NCI-H524 treated with DMSO at 0.1 percent for 48 hours (cell line): Measurements from ENCODE around the gene SNAP91.
"Not testable (repeated sequence)": the region's sequence is repeated elsewhere in the genome, so short reads cannot be mapped to it uniquely, and the experiment has no call there.

Experiments used
- DNase-seq: peaks from one replicate; lab custom pipeline; 2025; lab: John Stamatoyannopoulos, UW

The SNAP91 gene

GRCh38 chr6:83615025-83615999 lies 93.6 kb downstream of the SNAP91 start:
- no peak for DNase-seq

GRCh38 chr6:83613378-83613777 lies 95.5 kb downstream of the SNAP91 start:
- DNase-seq = no peak

GRCh38 chr6:83609248-83609647 lies 99.7 kb downstream of the SNAP91 start:
- no peak for DNase-seq

- no peak for DNase-seq
Observed at GRCh38 chr6:83605517-83605916, 103.4 kb downstream of the SNAP91 start.

GRCh38 chr6:83603551-83603950 lies 105.3 kb downstream of the SNAP91 start:
- no peak for DNase-seq

GRCh38 chr6:83601119-83601518 lies 107.8 kb downstream of the SNAP91 start:
- no peak for DNase-seq

GRCh38 chr6:83600459-83600858 lies 108.4 kb downstream of the SNAP91 start:
- DNase-seq = no peak

- DNase-seq = no peak
Observed at GRCh38 chr6:83597511-83597910, 111.4 kb downstream of the SNAP91 start.

GRCh38 chr6:83597051-83597450 lies 111.8 kb downstream of the SNAP91 start:
- peak; percentile 85 for DNase-seq

- no peak for DNase-seq
Observed at GRCh38 chr6:83594941-83595340, 114.0 kb downstream of the SNAP91 start.

- DNase-seq = no peak
Observed at GRCh38 chr6:83593395-83593785, 115.5 kb downstream of the SNAP91 start.

- no peak for DNase-seq
Observed at GRCh38 chr6:83592770-83593394, 116.0 kb downstream of the SNAP91 start.

- DNase-seq = no peak
Observed at GRCh38 chr6:83590416-83590815, 118.5 kb downstream of the SNAP91 start.

GRCh38 chr6:83589076-83589475 lies 119.8 kb downstream of the SNAP91 start:
- DNase-seq = no peak

GRCh38 chr6:83578057-83578456 lies 130.8 kb downstream of the SNAP91 start:
- no peak for DNase-seq

GRCh38 chr6:83574783-83575182 lies 134.1 kb downstream of the SNAP91 start:
- DNase-seq = no peak

- not testable (repeated sequence) for DNase-seq
Observed at GRCh38 chr6:83571663-83572185, 137.2 kb downstream of the SNAP91 start.

GRCh38 chr6:83558975-83559374 lies 149.9 kb downstream of the SNAP91 start:
- DNase-seq = no peak

- DNase-seq = no peak
Observed at GRCh38 chr6:83556871-83557270, 152.0 kb downstream of the SNAP91 start.

GRCh38 chr6:83551748-83552147 lies 157.2 kb downstream of the SNAP91 start:
- DNase-seq = not testable (repeated sequence)

GRCh38 chr6:83550482-83550881 lies 158.4 kb downstream of the SNAP91 start:
- not testable (repeated sequence) for DNase-seq

GRCh38 chr6:83546636-83547035 lies 162.3 kb downstream of the SNAP91 start:
- no peak for DNase-seq

- no peak for DNase-seq
Observed at GRCh38 chr6:83539678-83540077, 169.2 kb downstream of the SNAP91 start.
